OCI-LY3 (cell line): ENCODE results near the gene MIF4GD.
A peak's percentile ranks its signal among the peaks of the same experiment; 100 is the strongest.

Experiments
- H2AFZ ChIP-seq: fragments of 200-600, 300-600 bp; shearing (Covaris generic); 2 replicates; pipeline ENCODE4 v1.6.0; 2014; ENCODE audit warnings: antibody characterized with exemption, low read depth, low read length
- H3K27ac ChIP-seq: fragments of 200-600, 300-600 bp; sonication (generic); 2 replicates; pipeline ENCODE4 v1.5.1; 2014; ENCODE audit warnings: mild to moderate bottlenecking, low read length, moderate library complexity, mixed read lengths
- H3K27me3 ChIP-seq: fragments of 200-600, 300-600 bp; sonication (generic); 2 replicates; pipeline ENCODE4 v1.6.1; 2014; ENCODE audit warnings: low read depth, low read length, mixed read lengths
- H3K36me3 ChIP-seq: fragments of 200-600, 300-600 bp; sonication (generic); replicated peaks from 2 replicates; pipeline ENCODE3; 2014; ENCODE audit warnings: low read depth, low read length, mixed read lengths
- H3K4me1 ChIP-seq: fragments of 300-600, 200-600 bp; sonication (generic); 2 replicates; pipeline ENCODE4 v1.6.1; 2014; ENCODE audit warnings: low read length, mixed read lengths
- H3K4me2 ChIP-seq: fragments of 200-600, 300-600 bp; sonication (generic); 2 replicates; pipeline ENCODE4 v1.6.1; 2014; ENCODE audit warnings: low read length, mixed read lengths
- H3K4me3 ChIP-seq: fragments of 300-600, 200-600 bp; sonication (generic); 2 replicates; pipeline ENCODE4 v1.5.1; 2014; ENCODE audit warnings: antibody characterized with exemption, mild to moderate bottlenecking, low read length, moderate library complexity
- H3K79me2 ChIP-seq: fragments of 300-600, 200-600 bp; shearing (Covaris generic); 2 replicates; pipeline ENCODE4 v1.6.1; 2014; ENCODE audit warnings: mild to moderate bottlenecking, low read length, mixed read lengths
- H3K9ac ChIP-seq: fragments of 300-600, 200-600 bp; shearing (Covaris generic); 2 replicates; pipeline ENCODE4 v1.6.0; 2014; ENCODE audit warnings: mild to moderate bottlenecking, low read length, moderate library complexity
- H3K9me3 ChIP-seq: fragments of 200-600, 300-600 bp; shearing (Covaris generic); 2 replicates; pipeline ENCODE4 v1.6.1; 2014; ENCODE audit warnings: low read length, mixed read lengths; ENCODE audit not compliant: insufficient read depth
- H4K20me1 ChIP-seq: fragments of 200-600, 300-600 bp; sonication (generic); 2 replicates; pipeline ENCODE4 v1.6.1; 2016; ENCODE audit warnings: low read length, mixed read lengths; ENCODE audit not compliant: insufficient read depth
- EZH2phosphoT487 ChIP-seq: fragments of 200-600 bp; shearing (Covaris generic); IDR thresholded peaks from 2 replicates; pipeline ENCODE4 v1.6.1; 2018; ENCODE audit warnings: antibody characterized with exemption, mixed run types, low read depth
- TF ChIP-seq, protein P1 (sequence below): fragments of 200-600, 300-600 bp; sonication (generic); IDR thresholded peaks from 2 replicates; pipeline ENCODE4 v1.5.1; 2014; ENCODE audit warnings: antibody characterized with exemption, low read length, low read depth

Gene MIF4GD

GRCh38 chr17:75245011-75245410 is 26.0 kb downstream of the MIF4GD start:
- peak overlapping the region; percentile 89 for H3K4me2 ChIP-seq
- peaks cover 22% of the 10 kb centered on the region for H3K79me2 ChIP-seq
- H2AFZ ChIP-seq = no peak overlapping the region
- TF ChIP-seq, protein P1, sequence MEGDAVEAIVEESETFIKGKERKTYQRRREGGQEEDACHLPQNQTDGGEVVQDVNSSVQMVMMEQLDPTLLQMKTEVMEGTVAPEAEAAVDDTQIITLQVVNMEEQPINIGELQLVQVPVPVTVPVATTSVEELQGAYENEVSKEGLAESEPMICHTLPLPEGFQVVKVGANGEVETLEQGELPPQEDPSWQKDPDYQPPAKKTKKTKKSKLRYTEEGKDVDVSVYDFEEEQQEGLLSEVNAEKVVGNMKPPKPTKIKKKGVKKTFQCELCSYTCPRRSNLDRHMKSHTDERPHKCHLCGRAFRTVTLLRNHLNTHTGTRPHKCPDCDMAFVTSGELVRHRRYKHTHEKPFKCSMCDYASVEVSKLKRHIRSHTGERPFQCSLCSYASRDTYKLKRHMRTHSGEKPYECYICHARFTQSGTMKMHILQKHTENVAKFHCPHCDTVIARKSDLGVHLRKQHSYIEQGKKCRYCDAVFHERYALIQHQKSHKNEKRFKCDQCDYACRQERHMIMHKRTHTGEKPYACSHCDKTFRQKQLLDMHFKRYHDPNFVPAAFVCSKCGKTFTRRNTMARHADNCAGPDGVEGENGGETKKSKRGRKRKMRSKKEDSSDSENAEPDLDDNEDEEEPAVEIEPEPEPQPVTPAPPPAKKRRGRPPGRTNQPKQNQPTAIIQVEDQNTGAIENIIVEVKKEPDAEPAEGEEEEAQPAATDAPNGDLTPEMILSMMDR = no peak
- TF ChIP-seq EZH2phosphoT487 = no peak
- H3K4me1 ChIP-seq = peaks cover 57% of the 10 kb centered on the region
- no peaks in the 10 kb centered on the region for H3K27me3 ChIP-seq
- peak overlapping the region; percentile 58 for H3K4me3 ChIP-seq
- H4K20me1 ChIP-seq = no peaks in the 10 kb centered on the region
- H3K27ac ChIP-seq = peak overlapping the region; percentile 86
- no peaks in the 10 kb centered on the region for H3K9me3 ChIP-seq
- H3K9ac ChIP-seq = peak overlapping the region; percentile 68
- H3K36me3 ChIP-seq = peaks cover 47% of the 10 kb centered on the region

DNA sequence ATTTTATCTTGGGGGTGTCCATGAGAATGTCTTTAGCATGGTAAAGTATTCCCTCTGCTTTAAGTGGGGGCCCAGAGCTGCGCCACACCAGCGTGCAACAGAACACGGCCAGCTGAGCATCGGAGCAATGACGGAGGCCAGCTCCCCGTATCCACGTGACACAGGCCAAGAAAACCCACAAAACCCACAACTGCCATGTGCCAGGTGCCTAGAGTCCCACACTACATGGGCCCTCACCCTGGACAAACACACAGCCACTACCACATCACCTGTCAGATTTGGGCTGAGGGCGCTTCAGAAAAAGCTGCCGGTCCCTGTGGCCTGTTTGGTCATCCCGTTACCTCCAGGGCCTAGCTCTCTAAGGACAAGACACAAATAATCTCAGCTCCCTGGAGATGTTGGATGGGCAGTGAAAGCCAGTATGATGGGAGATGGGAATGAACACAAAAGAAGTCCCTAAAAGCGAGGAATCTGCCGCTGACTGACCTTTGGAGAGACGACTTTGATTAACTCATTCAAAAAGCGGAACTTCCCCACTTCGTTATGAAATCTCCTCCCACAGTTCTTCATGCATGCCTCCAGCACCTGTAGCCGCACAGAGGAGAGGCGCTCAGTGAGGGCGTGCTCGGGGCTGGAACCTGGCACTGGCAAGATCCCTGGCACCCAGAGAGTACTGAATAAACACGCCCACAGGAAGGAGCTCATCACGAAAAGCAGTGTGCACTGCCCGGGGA is 26.7 kb downstream of the MIF4GD start:
- H3K9ac ChIP-seq = peak overlapping the region; percentile 68; the same call in 1 of the 2 replicates
- no peak for TF ChIP-seq EZH2phosphoT487
- TF ChIP-seq, protein P1 = no peak
- peaks cover 50% of the 10 kb centered on the region for H3K4me1 ChIP-seq
- H3K79me2 ChIP-seq = peaks cover 15% of the 10 kb centered on the region
- H3K9me3 ChIP-seq = no peaks in the 10 kb centered on the region
- no peak overlapping the region for H2AFZ ChIP-seq
- H3K27me3 ChIP-seq = no peaks in the 10 kb centered on the region
- H3K36me3 ChIP-seq = peaks cover 52% of the 10 kb centered on the region
- peak overlapping the region; percentile 58 for H3K4me3 ChIP-seq
- H4K20me1 ChIP-seq = no peaks in the 10 kb centered on the region
- H3K4me2 ChIP-seq = peak overlapping the region; percentile 89
- peak overlapping the region; percentile 86 for H3K27ac ChIP-seq

- H3K4me3 ChIP-seq = no peak overlapping the region
- no peaks in the 10 kb centered on the region for H3K9me3 ChIP-seq
- H3K4me1 ChIP-seq = peaks cover 51% of the 10 kb centered on the region
- H3K36me3 ChIP-seq = peaks cover 66% of the 10 kb centered on the region
- no peaks in the 10 kb centered on the region for H3K27me3 ChIP-seq
- H3K79me2 ChIP-seq = peaks cover 5% of the 10 kb centered on the region
- H3K27ac ChIP-seq = peak overlapping the region; percentile 86
- H4K20me1 ChIP-seq = no peaks in the 10 kb centered on the region
- peak overlapping the region; percentile 42 for H3K4me2 ChIP-seq
- no peak overlapping the region for H2AFZ ChIP-seq
- H3K9ac ChIP-seq = peak overlapping the region; percentile 25; the same call in 1 of the 2 replicates
- TF ChIP-seq, protein P1 = no peak
- TF ChIP-seq EZH2phosphoT487 = no peak
Observed at GRCh38 chr17:75242461-75243042, 28.5 kb downstream of the MIF4GD start.

- Histone ChIP-seq H3K9ac (peak overlapping the region; percentile 25; the same call in 1 of the 2 replicates), H3K9me3 (no peaks in the 10 kb centered on the region), H3K27me3 (no peaks in the 10 kb centered on the region), H4K20me1 (no peaks in the 10 kb centered on the region), H3K27ac (peak overlapping the region; percentile 86), H3K36me3 (peaks cover 71% of the 10 kb centered on the region), H3K4me1 (peaks cover 51% of the 10 kb centered on the region), H2AFZ (no peak overlapping the region), H3K4me2 (peak overlapping the region; percentile 42), H3K79me2 (0 out of 2 replicates have a peak, but pooled peaks cover 3% of the 10 kb centered on the region), H3K4me3 (no peak overlapping the region)
- TF ChIP-seq, protein P1 = no peak
- TF ChIP-seq EZH2phosphoT487 = no peak
Observed at GRCh38 chr17:75241996-75242460, 29.0 kb downstream of the MIF4GD start.
